Activated T-cell treated with anti-CD3 and anti-CD28 coated beads, Interleukin-2, amount 50 U/mL, for 72 hours (primary cell): ENCODE results near the gene STXBP5L. TPM values are rescaled to one million over a fixed set of nuclear protein-coding genes. Genes with fewer than 3 reads are reported as not detected.
"Not testable (repeated sequence)": the region's sequence is repeated elsewhere in the genome, so short reads cannot be mapped to it uniquely, and the experiment has no call there.

Experiments used
- ATAC-seq, 2 donors: fragments of 150-1000 bp; cut with Tn5 transposase; replicated peaks in 1 of 2; 2 replicates each; pipeline ENCODE4 v1.10.0; 2021; ENCODE audit warnings: moderate library complexity in 2 of 2, mild to moderate bottlenecking in 1 of 2
- DNase-seq, 2 donors: peaks; one replicate each; pipeline ENCODE4 v3.0.0; 2021 to 2022; ENCODE audit warnings: mixed read lengths in 1 of 2
- H3K27ac Mint-ChIP-seq: one replicate; pipeline ENCODE4 v1.8.0; 2022; ENCODE audit warnings: mild to moderate bottlenecking, moderate library complexity, mixed read lengths
- H3K27me3 Mint-ChIP-seq: one replicate; pipeline ENCODE4 v1.8.0; 2022; ENCODE audit warnings: low read depth, mixed read lengths
- H3K36me3 Mint-ChIP-seq, 2 donors: one replicate each; pipeline ENCODE4 v1.8.0; 2022; ENCODE audit warnings: mixed read lengths in 2 of 2, mild to moderate bottlenecking in 1 of 2; ENCODE audit not compliant: insufficient read depth in 2 of 2
- H3K4me1 Mint-ChIP-seq: one replicate; pipeline ENCODE4 v1.8.0; 2022; ENCODE audit warnings: low read depth, mixed read lengths
- H3K4me3 Mint-ChIP-seq, 2 donors: one replicate each; pipeline ENCODE4 v1.8.0; 2022; ENCODE audit warnings: mild to moderate bottlenecking in 2 of 2, mixed read lengths in 2 of 2, moderate library complexity in 2 of 2
- H3K9me3 Mint-ChIP-seq, 2 donors: one replicate each; pipeline ENCODE4 v1.8.0; 2022; ENCODE audit warnings: mixed read lengths in 2 of 2
- total RNA-seq, 2 donors: library from RNA; stranded (reverse); gene quantifications; one replicate each; pipeline ENCODE4 v1.2.3, GENCODE V29; 2022

The STXBP5L gene
- not detected for total RNA-seq

- H3K36me3 Mint-ChIP-seq, result peaks cover 3% of the 10 kb centered on the region in 2 donors
- peak within 1 kb of the TSS; percentile 96 to 97 for H3K4me3 Mint-ChIP-seq
- ATAC-seq, result peak; percentile 93 to 98
- peaks cover 22% of the 10 kb centered on the region for H3K4me1 Mint-ChIP-seq
- H3K9me3 Mint-ChIP-seq, result no peaks in the 10 kb centered on the region
- H3K27ac Mint-ChIP-seq, result no peak within 1 kb of the TSS
- DNase-seq, result peak; percentile 69 to 71
- H3K27me3 Mint-ChIP-seq, result peaks cover 54% of the 10 kb centered on the region
Observed at GRCh38 chr3:120908030-120908794, at the start of gene STXBP5L. TSS of gene STXBP5L (plus strand) at chr3:120908205. CDS start at chr3:120909579, 1,374 bp downstream.

- H3K36me3 Mint-ChIP-seq, result no peaks in the 10 kb centered on the region
- no peak overlapping the region for H3K27ac Mint-ChIP-seq
- ATAC-seq (no peak), DNase-seq (no peak)
- peaks cover 6% of the 10 kb centered on the region for H3K27me3 Mint-ChIP-seq
- no peak overlapping the region for H3K4me3 Mint-ChIP-seq
- peaks cover 0 to 1% of the 10 kb centered on the region in 2 donors for H3K9me3 Mint-ChIP-seq
- H3K4me1 Mint-ChIP-seq, result no peaks in the 10 kb centered on the region
Observed at GRCh38 chr3:120858521-120858920, 49.5 kb upstream of the STXBP5L start.

GRCh38 chr3:120864541-120864940 is 43.5 kb upstream of the STXBP5L start:
- H3K27ac Mint-ChIP-seq, result no peak overlapping the region
- H3K9me3 Mint-ChIP-seq, result peaks cover 0 to 1% of the 10 kb centered on the region in 2 donors

GRCh38 chr3:120875507-120875906 is 32.5 kb upstream of the STXBP5L start:
- ATAC-seq (no peak), DNase-seq (no peak)
- no peak overlapping the region for H3K4me3 Mint-ChIP-seq
- no peaks in the 10 kb centered on the region for H3K9me3 Mint-ChIP-seq
- peaks cover 19% of the 10 kb centered on the region for H3K27me3 Mint-ChIP-seq
- no peaks in the 10 kb centered on the region for H3K36me3 Mint-ChIP-seq
- H3K27ac Mint-ChIP-seq, result no peak overlapping the region
- H3K4me1 Mint-ChIP-seq, result no peaks in the 10 kb centered on the region

More at GRCh38 chr3:120864541-120864940, 43.5 kb upstream of the STXBP5L start:
- ATAC-seq (no peak), DNase-seq (no peak)
- Mint-ChIP-seq H3K4me1 (no peaks in the 10 kb centered on the region), H3K27me3 (no peaks in the 10 kb centered on the region), H3K36me3 (no peaks in the 10 kb centered on the region), H3K4me3 (no peak overlapping the region)

- no peak overlapping the region for H3K27ac Mint-ChIP-seq
- peaks cover 21% of the 10 kb centered on the region for H3K27me3 Mint-ChIP-seq
- H3K4me3 Mint-ChIP-seq, result no peak overlapping the region
- ATAC-seq (no peak), DNase-seq (no peak)
- no peaks in the 10 kb centered on the region for H3K9me3 Mint-ChIP-seq
- H3K36me3 Mint-ChIP-seq, result no peaks in the 10 kb centered on the region
- no peaks in the 10 kb centered on the region for H3K4me1 Mint-ChIP-seq
Observed at GRCh38 chr3:120875989-120876388, 32.0 kb upstream of the STXBP5L start.

GRCh38 chr3:120879411-120879810 is 28.6 kb upstream of the STXBP5L start:
- no peak overlapping the region for H3K4me3 Mint-ChIP-seq

GRCh38 chr3:120892921-120893320 is 15.1 kb upstream of the STXBP5L start:
- H3K9me3 Mint-ChIP-seq, result peaks cover 4 to 5% of the 10 kb centered on the region in 2 donors
- H3K27me3 Mint-ChIP-seq, result peaks cover 21% of the 10 kb centered on the region
- no peak for ATAC-seq
- H3K27ac Mint-ChIP-seq, result no peak overlapping the region
- H3K4me3 Mint-ChIP-seq, result no peak overlapping the region
- no peaks in the 10 kb centered on the region for H3K36me3 Mint-ChIP-seq
- no peaks in the 10 kb centered on the region for H3K4me1 Mint-ChIP-seq
- DNase-seq, result no peak

More at GRCh38 chr3:120879411-120879810, 28.6 kb upstream of the STXBP5L start:
- no peak overlapping the region for H3K27ac Mint-ChIP-seq
- ATAC-seq (no peak), DNase-seq (no peak)
- H3K4me1 Mint-ChIP-seq, result no peaks in the 10 kb centered on the region
- H3K27me3 Mint-ChIP-seq, result peaks cover 21% of the 10 kb centered on the region
- H3K9me3 Mint-ChIP-seq, result no peaks in the 10 kb centered on the region
- no peaks in the 10 kb centered on the region for H3K36me3 Mint-ChIP-seq

GRCh38 chr3:120894316-120895057 is 13.5 kb upstream of the STXBP5L start:
- Mint-ChIP-seq H3K27me3 (peaks cover 21% of the 10 kb centered on the region), H3K4me3 (no peak overlapping the region), H3K4me1 (no peaks in the 10 kb centered on the region), H3K27ac (no peak overlapping the region), H3K36me3 (no peaks in the 10 kb centered on the region), H3K9me3 (peaks cover 4 to 8% of the 10 kb centered on the region in 2 donors)
- ATAC-seq (no peak), DNase-seq (no peak)

- H3K4me3 Mint-ChIP-seq, ATAC-seq, H3K4me1 Mint-ChIP-seq, DNase-seq, H3K36me3 Mint-ChIP-seq, H3K9me3 Mint-ChIP-seq, H3K27ac Mint-ChIP-seq: not testable (repeated sequence)
- peaks cover 18% of the 10 kb centered on the region for H3K27me3 Mint-ChIP-seq
Observed at GRCh38 chr3:120901716-120902115, 6.3 kb upstream of the STXBP5L start.

- Mint-ChIP-seq H3K4me1 (peaks cover 8% of the 10 kb centered on the region), H3K27me3 (peaks cover 33% of the 10 kb centered on the region), H3K36me3 (peaks cover 1 to 2% of the 10 kb centered on the region in 2 donors), H3K9me3 (peaks cover 3 to 4% of the 10 kb centered on the region in 2 donors), H3K27ac (no peak overlapping the region), H3K4me3 (no peak overlapping the region)
- no peak for ATAC-seq
- DNase-seq, result no peak
Observed at GRCh38 chr3:120903221-120903620, 4.8 kb upstream of the STXBP5L start.

- H3K36me3 Mint-ChIP-seq, result peaks cover 3% of the 10 kb centered on the region in 2 donors
- H3K4me1 Mint-ChIP-seq, result peaks cover 22% of the 10 kb centered on the region
- no peak for ATAC-seq
- peak overlapping the region; percentile 43 to 97 for H3K4me3 Mint-ChIP-seq
- peaks cover 48% of the 10 kb centered on the region for H3K27me3 Mint-ChIP-seq
- H3K27ac Mint-ChIP-seq, result no peak overlapping the region
- H3K9me3 Mint-ChIP-seq, result no peaks in the 10 kb centered on the region
- DNase-seq, result no peak
Observed at GRCh38 chr3:120907659-120908029, 361 bp upstream of the STXBP5L start.

GRCh38 chr3:120908795-120909601 is 993 bp downstream of the STXBP5L start:
- H3K27me3 Mint-ChIP-seq, result peaks cover 54% of the 10 kb centered on the region
- ATAC-seq (no peak), DNase-seq (no peak)
- no peaks in the 10 kb centered on the region for H3K9me3 Mint-ChIP-seq
- H3K27ac Mint-ChIP-seq, result no peak overlapping the region
- peaks cover 22% of the 10 kb centered on the region for H3K4me1 Mint-ChIP-seq
- H3K36me3 Mint-ChIP-seq, result peaks cover 3% of the 10 kb centered on the region in 2 donors
- peak overlapping the region; percentile 67 to 69 for H3K4me3 Mint-ChIP-seq

GRCh38 chr3:120909602-120909878 is 1.5 kb downstream of the STXBP5L start:
- H3K27me3 Mint-ChIP-seq, result peaks cover 54% of the 10 kb centered on the region
- peak overlapping the region; percentile 27 to 69 for H3K4me3 Mint-ChIP-seq

More at GRCh38 chr3:120909602-120909878, 1.5 kb downstream of the STXBP5L start:
- H3K9me3 Mint-ChIP-seq, result no peaks in the 10 kb centered on the region
- H3K27ac Mint-ChIP-seq, result no peak overlapping the region
- DNase-seq, result no peak
- H3K4me1 Mint-ChIP-seq, result peaks cover 22% of the 10 kb centered on the region
- H3K36me3 Mint-ChIP-seq, result peaks cover 3% of the 10 kb centered on the region in 2 donors
- no peak for ATAC-seq
